SK-N-MC (cell line): ENCODE measurements around the gene LGR5.

Source experiments
- EZH2 ChIP-seq: fragments of 200-600 bp; sonication (generic); IDR thresholded peaks from one replicate; pipeline ENCODE4 v1.6.1; 2017; ENCODE audit warnings: antibody characterized with exemption
- FOXP2 ChIP-seq: optimal IDR thresholded peaks from 2 replicates; pipeline ENCODE3; 2011; ENCODE audit warnings: mild to moderate bottlenecking, moderate library complexity; ENCODE audit not compliant: insufficient read depth; ENCODE audit errors: extremely low read length, control extremely low read depth
- POLR2AphosphoS5 ChIP-seq: IDR thresholded peaks from 2 replicates; pipeline ENCODE4 v1.6.1; 2012; ENCODE audit warnings: mild to moderate bottlenecking, low read depth, low read length, borderline replicate concordance

- TF ChIP-seq POLR2AphosphoS5 (no peak), EZH2 (no peak), FOXP2 (no peak)
These were observed 31.9 kb upstream of the LGR5 start for GRCh38 chr12:71407732-71408131.
